Left cardiac atrium (tissue), 2 donors: ENCODE results near the gene ZNF518B. TPM values are rescaled to one million over a fixed set of nuclear protein-coding genes. Genes with fewer than 3 reads are reported as not detected.

ENCODE experiments used
- total RNA-seq, 2 donors: library from RNA; stranded (reverse); fragmentation: NEBNext Ultra II Directional; extraction: Animal tissue kit (Norgen Biotek cat#: 25700); gene quantifications; one replicate each; pipeline ENCODE4 v1.2.1, GENCODE V29; 2021
- donor health status: DM: no; HTN: yes; CAD: no; lungs with severe emphysema.
- donor health status: DM: yes; HTN: yes; CAD: no.

The ZNF518B gene
- total RNA-seq, 2 donors from 2014 or later = 24.2 to 29.7 TPM

Other genes with a start within 250 kb of the ZNF518B start
- gene CLNK, start 227.3 kb upstream of the ZNF518B start, total RNA-seq = not detected